HFF-Myc (cell line): ENCODE data around the gene MTG2.
A peak's percentile ranks its signal among the peaks of the same experiment; 100 is the strongest.

Experiments
- DNase-seq: peaks from one replicate; pipeline ENCODE4 v3.0.0-alpha.2; 2011; ENCODE audit warnings: low read depth; ENCODE audit errors: extremely low read depth
- H3K4me3 ChIP-seq: replicated peaks from 2 replicates; pipeline ENCODE4 v1.5.1; 2011; ENCODE audit warnings: low read depth, mild to moderate bottlenecking, control low read depth, low read length
- CTCF ChIP-seq: IDR thresholded peaks from 2 replicates; pipeline ENCODE4 v1.5.1; 2012; ENCODE audit warnings: mild to moderate bottlenecking, low read depth, low read length, control low read depth; ENCODE audit errors: missing control alignments

The MTG2 gene

GRCh38 chr20:62136283-62137091 is 46.3 kb upstream of the MTG2 start:
- TF ChIP-seq CTCF = peak; percentile 93
- no peak overlapping the region for H3K4me3 ChIP-seq
- DNase-seq = no peak

- no peak for TF ChIP-seq CTCF
- H3K4me3 ChIP-seq = no peak overlapping the region
- no peak for DNase-seq
Measured at GRCh38 chr20:62137092-62137384, 45.8 kb upstream of the MTG2 start.

GRCh38 chr20:62137478-62138203 is 45.2 kb upstream of the MTG2 start:
- no peak for TF ChIP-seq CTCF
- no peak for DNase-seq
- H3K4me3 ChIP-seq = no peak overlapping the region

GRCh38 chr20:62138204-62138543 is 44.7 kb upstream of the MTG2 start:
- no peak for DNase-seq
- no peak overlapping the region for H3K4me3 ChIP-seq
- no peak for TF ChIP-seq CTCF

GRCh38 chr20:62138912-62139311 is 43.9 kb upstream of the MTG2 start:
- no peak for DNase-seq
- no peak overlapping the region for H3K4me3 ChIP-seq
- no peak for TF ChIP-seq CTCF

GRCh38 chr20:62139636-62140035 is 43.2 kb upstream of the MTG2 start:
- DNase-seq = no peak
- no peak overlapping the region for H3K4me3 ChIP-seq
- TF ChIP-seq CTCF = no peak
